ENCODE results near the gene SSBP3.
"Not testable (repeated sequence)": the region's sequence is repeated elsewhere in the genome, so short reads cannot be mapped to it uniquely, and the experiment has no call there.

The SSBP3 gene

GRCh38 chr1:54347955-54348699 is 58.1 kb downstream of the SSBP3 start:
- no peak for DNase-seq

GRCh38 chr1:54347261-54347954 is 58.8 kb downstream of the SSBP3 start:
- DNase-seq, result no peak

GRCh38 chr1:54345548-54345947 is 60.6 kb downstream of the SSBP3 start:
- not testable (repeated sequence) for DNase-seq

GRCh38 chr1:54345116-54345515 is 61.1 kb downstream of the SSBP3 start:
- no peak for DNase-seq

- no peak for DNase-seq
These were observed 63.2 kb downstream of the SSBP3 start for GRCh38 chr1:54342742-54343687.

GRCh38 chr1:54342288-54342687 is 63.9 kb downstream of the SSBP3 start:
- DNase-seq, result no peak

GRCh38 chr1:54341763-54342162 is 64.4 kb downstream of the SSBP3 start:
- DNase-seq, result no peak

GRCh38 chr1:54340878-54341277 is 65.3 kb downstream of the SSBP3 start:
- DNase-seq, result peak; percentile 63

- DNase-seq, result no peak
These were observed 65.8 kb downstream of the SSBP3 start for GRCh38 chr1:54340434-54340833.

GRCh38 chr1:54339126-54339525 is 67.1 kb downstream of the SSBP3 start:
- no peak for DNase-seq

- DNase-seq, result no peak
These were observed 67.7 kb downstream of the SSBP3 start for GRCh38 chr1:54338464-54338863.

GRCh38 chr1:54337928-54338327 is 68.3 kb downstream of the SSBP3 start:
- DNase-seq, result no peak

GRCh38 chr1:54337034-54337433 is 69.2 kb downstream of the SSBP3 start:
- DNase-seq, result no peak

GRCh38 chr1:54336116-54336515 is 70.1 kb downstream of the SSBP3 start:
- no peak for DNase-seq

- DNase-seq, result peak; percentile 79
These were observed 70.5 kb downstream of the SSBP3 start for GRCh38 chr1:54335755-54336108.

GRCh38 chr1:54335011-54335754 is 71.0 kb downstream of the SSBP3 start:
- peak; percentile 61 for DNase-seq

- DNase-seq, result peak; percentile 47
These were observed 73.2 kb downstream of the SSBP3 start for GRCh38 chr1:54332781-54333585.

GRCh38 chr1:54331843-54332463 is 74.2 kb downstream of the SSBP3 start:
- DNase-seq, result no peak

GRCh38 chr1:54331091-54331772 is 75.0 kb downstream of the SSBP3 start:
- no peak for DNase-seq

GRCh38 chr1:54329312-54330003 is 76.7 kb downstream of the SSBP3 start:
- no peak for DNase-seq

Measured in left hindlimb (tissue), 1 donor.